Neural cell (in vitro differentiated cells): ENCODE data around the gene FARP2.

Experiments used
- EP300 ChIP-seq: fragments of 450-650 bp; conservative IDR thresholded peaks from 2 replicates; pipeline ENCODE4 v1.6.1; 2014; ENCODE audit warnings: antibody characterized with exemption, mild to moderate bottlenecking, moderate library complexity; ENCODE audit not compliant: poor library complexity, severe bottlenecking
- EZH2 ChIP-seq: fragments of 200-600, 300-800 bp; shearing (Covaris generic), sonication (generic); IDR thresholded peaks from 2 replicates; pipeline ENCODE4 v1.6.1; 2014; ENCODE audit warnings: antibody characterized with exemption, low read length, borderline replicate concordance, mild to moderate bottlenecking; ENCODE audit not compliant: insufficient read depth, poor library complexity, severe bottlenecking
- MXI1 ChIP-seq: fragments of 450-650 bp; conservative IDR thresholded peaks from 2 replicates; pipeline ENCODE4 v1.6.1; 2014; ENCODE audit warnings: antibody characterized with exemption, mild to moderate bottlenecking; ENCODE audit not compliant: poor library complexity, severe bottlenecking
- POLR2AphosphoS5 ChIP-seq: IDR thresholded peaks from 2 replicates; pipeline ENCODE4 v1.6.1; 2012
- RAD21 ChIP-seq: fragments of 450-650 bp; conservative IDR thresholded peaks from 2 replicates; pipeline ENCODE4 v1.6.1; 2014; ENCODE audit warnings: antibody characterized with exemption, mild to moderate bottlenecking, moderate library complexity
- SMC3 ChIP-seq: fragments of 450-650 bp; conservative IDR thresholded peaks from 2 replicates; pipeline ENCODE4 v1.6.1; 2014; ENCODE audit warnings: antibody characterized with exemption, mild to moderate bottlenecking, moderate library complexity; ENCODE audit not compliant: poor library complexity
- TAF1 ChIP-seq: IDR thresholded peaks from 2 replicates; pipeline ENCODE4 v1.6.1; 2012; ENCODE audit warnings: low read depth
- TF ChIP-seq, protein P1 (sequence below): IDR thresholded peaks from 2 replicates; pipeline ENCODE4 v1.6.1; 2012; ENCODE audit warnings: borderline replicate concordance
- TF ChIP-seq, protein P2 (sequence below): fragments of 450-650 bp; IDR thresholded peaks from 2 replicates; pipeline ENCODE4 v1.5.1; 2014; ENCODE audit warnings: antibody characterized with exemption, mild to moderate bottlenecking, moderate library complexity; ENCODE audit not compliant: poor library complexity, severe bottlenecking

DNA sequence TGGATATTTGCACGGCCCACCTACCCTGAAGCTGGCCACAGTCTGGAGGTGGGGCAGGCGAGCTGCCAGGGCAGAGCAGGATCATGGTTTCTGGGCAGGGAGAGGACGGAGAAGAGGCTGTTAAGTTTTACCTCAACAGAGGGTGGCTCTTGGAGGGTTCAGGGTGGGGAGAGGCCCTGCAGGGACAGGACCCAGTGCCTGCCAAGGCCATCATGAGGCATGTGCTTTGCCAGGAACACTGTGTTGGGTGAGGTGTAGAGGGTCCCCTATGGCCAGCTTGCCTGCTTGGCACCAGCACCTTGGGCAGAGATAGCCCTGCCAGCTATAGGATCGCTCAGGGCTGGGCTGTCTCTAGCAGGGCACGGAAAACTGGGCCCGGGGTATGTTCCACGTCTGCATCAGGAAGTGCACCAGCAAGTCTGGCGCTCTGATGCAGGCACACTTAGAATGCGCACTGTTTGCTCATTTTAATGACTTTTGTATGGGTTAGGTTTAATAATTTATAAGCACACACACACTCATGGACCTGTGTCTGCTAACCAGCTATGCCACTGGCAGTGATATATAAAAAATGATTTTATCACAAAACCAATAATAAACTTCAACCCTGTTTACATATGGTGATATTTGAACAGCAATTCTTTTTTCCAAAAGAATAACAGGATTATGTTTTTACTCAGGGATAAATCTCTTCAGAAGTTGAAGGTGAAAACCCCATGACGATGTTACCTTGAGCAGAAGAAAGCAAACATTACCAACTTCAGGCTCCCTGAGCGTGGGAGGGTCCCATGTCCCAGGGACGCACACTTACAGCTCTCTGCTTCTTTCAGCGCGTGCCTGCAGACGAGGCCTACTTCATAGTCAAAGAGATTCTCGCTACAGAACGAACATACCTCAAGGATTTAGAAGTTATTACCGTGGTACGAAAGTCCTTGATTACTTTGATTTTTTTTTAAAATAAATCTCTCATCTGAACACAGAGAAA lies 105.9 kb downstream of the FARP2 start:
- TF ChIP-seq, protein P1, sequence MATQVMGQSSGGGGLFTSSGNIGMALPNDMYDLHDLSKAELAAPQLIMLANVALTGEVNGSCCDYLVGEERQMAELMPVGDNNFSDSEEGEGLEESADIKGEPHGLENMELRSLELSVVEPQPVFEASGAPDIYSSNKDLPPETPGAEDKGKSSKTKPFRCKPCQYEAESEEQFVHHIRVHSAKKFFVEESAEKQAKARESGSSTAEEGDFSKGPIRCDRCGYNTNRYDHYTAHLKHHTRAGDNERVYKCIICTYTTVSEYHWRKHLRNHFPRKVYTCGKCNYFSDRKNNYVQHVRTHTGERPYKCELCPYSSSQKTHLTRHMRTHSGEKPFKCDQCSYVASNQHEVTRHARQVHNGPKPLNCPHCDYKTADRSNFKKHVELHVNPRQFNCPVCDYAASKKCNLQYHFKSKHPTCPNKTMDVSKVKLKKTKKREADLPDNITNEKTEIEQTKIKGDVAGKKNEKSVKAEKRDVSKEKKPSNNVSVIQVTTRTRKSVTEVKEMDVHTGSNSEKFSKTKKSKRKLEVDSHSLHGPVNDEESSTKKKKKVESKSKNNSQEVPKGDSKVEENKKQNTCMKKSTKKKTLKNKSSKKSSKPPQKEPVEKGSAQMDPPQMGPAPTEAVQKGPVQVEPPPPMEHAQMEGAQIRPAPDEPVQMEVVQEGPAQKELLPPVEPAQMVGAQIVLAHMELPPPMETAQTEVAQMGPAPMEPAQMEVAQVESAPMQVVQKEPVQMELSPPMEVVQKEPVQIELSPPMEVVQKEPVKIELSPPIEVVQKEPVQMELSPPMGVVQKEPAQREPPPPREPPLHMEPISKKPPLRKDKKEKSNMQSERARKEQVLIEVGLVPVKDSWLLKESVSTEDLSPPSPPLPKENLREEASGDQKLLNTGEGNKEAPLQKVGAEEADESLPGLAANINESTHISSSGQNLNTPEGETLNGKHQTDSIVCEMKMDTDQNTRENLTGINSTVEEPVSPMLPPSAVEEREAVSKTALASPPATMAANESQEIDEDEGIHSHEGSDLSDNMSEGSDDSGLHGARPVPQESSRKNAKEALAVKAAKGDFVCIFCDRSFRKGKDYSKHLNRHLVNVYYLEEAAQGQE = no peak
- TF ChIP-seq, protein P2, sequence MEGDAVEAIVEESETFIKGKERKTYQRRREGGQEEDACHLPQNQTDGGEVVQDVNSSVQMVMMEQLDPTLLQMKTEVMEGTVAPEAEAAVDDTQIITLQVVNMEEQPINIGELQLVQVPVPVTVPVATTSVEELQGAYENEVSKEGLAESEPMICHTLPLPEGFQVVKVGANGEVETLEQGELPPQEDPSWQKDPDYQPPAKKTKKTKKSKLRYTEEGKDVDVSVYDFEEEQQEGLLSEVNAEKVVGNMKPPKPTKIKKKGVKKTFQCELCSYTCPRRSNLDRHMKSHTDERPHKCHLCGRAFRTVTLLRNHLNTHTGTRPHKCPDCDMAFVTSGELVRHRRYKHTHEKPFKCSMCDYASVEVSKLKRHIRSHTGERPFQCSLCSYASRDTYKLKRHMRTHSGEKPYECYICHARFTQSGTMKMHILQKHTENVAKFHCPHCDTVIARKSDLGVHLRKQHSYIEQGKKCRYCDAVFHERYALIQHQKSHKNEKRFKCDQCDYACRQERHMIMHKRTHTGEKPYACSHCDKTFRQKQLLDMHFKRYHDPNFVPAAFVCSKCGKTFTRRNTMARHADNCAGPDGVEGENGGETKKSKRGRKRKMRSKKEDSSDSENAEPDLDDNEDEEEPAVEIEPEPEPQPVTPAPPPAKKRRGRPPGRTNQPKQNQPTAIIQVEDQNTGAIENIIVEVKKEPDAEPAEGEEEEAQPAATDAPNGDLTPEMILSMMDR = no peak
- no peak for TF ChIP-seq SMC3
- no peak for TF ChIP-seq MXI1
- no peak for TF ChIP-seq POLR2AphosphoS5
- TF ChIP-seq EZH2 = no peak
- TF ChIP-seq RAD21 = no peak
- TF ChIP-seq TAF1 = no peak
- no peak for TF ChIP-seq EP300
